ENCODE measurements around the gene LIMS2. TPM values are rescaled to one million over a fixed set of nuclear protein-coding genes. Genes with fewer than 3 reads are reported as not detected.

Gene LIMS2
- total RNA-seq, result 207 TPM
- long read RNA-seq, transcript LIMS2-204 (6 exons, 1,678 nt), result minor isoform, 10 of 197 reads
- long read RNA-seq, transcript LIMS2-202 (10 exons, 2,045 nt), result major isoform, 78 of 197 reads
- long read RNA-seq, partial matches to known transcripts, result 38 of 197 reads
- long read RNA-seq, other reads (novel, unspliced or antisense), result 68 of 197 reads

- intact Hi-C loops (cut with DNase I), result loop anchor here (10.0 kb wide), 1 partner anchor 271 kb away; no protein-coding TSS in a partner anchor
- no peak for DNase-seq (ENCODE audit: low spot score)
Observed at GRCh38 chr2:127675331-127676261, at the start of gene LIMS2. TSS of gene LIMS2 (minus strand) at chr2:127675530. CDS start at chr2:127675024, 506 bp downstream.

GRCh38 chr2:127722807-127723206 is 47.5 kb upstream of the LIMS2 start:
- intact Hi-C loops (cut with DNase I), result no loop called here
- no peak for DNase-seq (ENCODE audit: low spot score)

- intact Hi-C loops (cut with DNase I), result no loop called here
Observed at GRCh38 chr2:127721978-127722355, 46.6 kb upstream of the LIMS2 start.

GRCh38 chr2:127721311-127721977 is 46.1 kb upstream of the LIMS2 start:
- no peak for DNase-seq (ENCODE audit: low spot score)
- intact Hi-C loops (cut with DNase I), result no loop called here

More at GRCh38 chr2:127721978-127722355, 46.6 kb upstream of the LIMS2 start:
- DNase-seq (ENCODE audit: low spot score), result no peak

GRCh38 chr2:127719301-127720218 is 44.2 kb upstream of the LIMS2 start:
- DNase-seq (ENCODE audit: low spot score), result no peak
- intact Hi-C loops (cut with DNase I), result no loop called here

- intact Hi-C loops (cut with DNase I), result no loop called here
- DNase-seq (ENCODE audit: low spot score), result no peak
Observed at GRCh38 chr2:127718271-127718670, 42.9 kb upstream of the LIMS2 start.

- intact Hi-C loops (cut with DNase I), result no loop called here
- no peak for DNase-seq (ENCODE audit: low spot score)
Observed at GRCh38 chr2:127715778-127716449, 40.6 kb upstream of the LIMS2 start.

- no peak for DNase-seq (ENCODE audit: low spot score)
- intact Hi-C loops (cut with DNase I), result no loop called here
Observed at GRCh38 chr2:127713562-127713961, 38.2 kb upstream of the LIMS2 start.

- intact Hi-C loops (cut with DNase I), result no loop called here
- no peak for DNase-seq (ENCODE audit: low spot score)
Observed at GRCh38 chr2:127712999-127713398, 37.7 kb upstream of the LIMS2 start.

- no peak for DNase-seq (ENCODE audit: low spot score)
- intact Hi-C loops (cut with DNase I), result no loop called here
Observed at GRCh38 chr2:127709336-127709735, 34.0 kb upstream of the LIMS2 start.

- no peak for DNase-seq (ENCODE audit: low spot score)
- intact Hi-C loops (cut with DNase I), result no loop called here
Observed at GRCh38 chr2:127707890-127708648, 32.7 kb upstream of the LIMS2 start.

GRCh38 chr2:127706215-127706990 is 31.1 kb upstream of the LIMS2 start:
- DNase-seq (ENCODE audit: low spot score), result no peak

GRCh38 chr2:127705391-127706065 is 30.2 kb upstream of the LIMS2 start:
- intact Hi-C loops (cut with DNase I), result no loop called here
- no peak for DNase-seq (ENCODE audit: low spot score)

More at GRCh38 chr2:127706215-127706990, 31.1 kb upstream of the LIMS2 start:
- intact Hi-C loops (cut with DNase I), result no loop called here

GRCh38 chr2:127704641-127705390 is 29.5 kb upstream of the LIMS2 start:
- intact Hi-C loops (cut with DNase I), result loop anchor here (5.0 kb wide), 1 partner anchor 152 kb away; the partner anchor contains the start of gene POLR2D
- no peak for DNase-seq (ENCODE audit: low spot score)

GRCh38 chr2:127703282-127703681 is 28.0 kb upstream of the LIMS2 start:
- DNase-seq (ENCODE audit: low spot score), result no peak
- intact Hi-C loops (cut with DNase I), result loop anchor here (5.0 kb wide), 1 partner anchor 154 kb away; the partner anchor contains the start of gene POLR2D

All from cardiac septum (tissue), 1 donor.